C4-2B (cell line): ENCODE data around the gene PAFAH1B2.

Experiments used
- H3K27ac ChIP-seq: fragments of 450-650 bp; 2 replicates; pipeline ENCODE4 v1.5.1; 2017
- CTCF ChIP-seq: fragments of 450-650 bp; conservative IDR thresholded peaks from 2 replicates; pipeline ENCODE4 v1.5.1; 2017; ENCODE audit warnings: mild to moderate bottlenecking
- ZFX ChIP-seq: fragments of 450-650 bp; IDR thresholded peaks from 2 replicates; pipeline ENCODE4 v1.6.1; 2017

The PAFAH1B2 gene

GRCh38 chr11:117219455-117219854, 75.4 kb downstream of the PAFAH1B2 start:
- H3K27ac ChIP-seq = no peak overlapping the region
- no peak for TF ChIP-seq ZFX
- no peak for TF ChIP-seq CTCF

DNA sequence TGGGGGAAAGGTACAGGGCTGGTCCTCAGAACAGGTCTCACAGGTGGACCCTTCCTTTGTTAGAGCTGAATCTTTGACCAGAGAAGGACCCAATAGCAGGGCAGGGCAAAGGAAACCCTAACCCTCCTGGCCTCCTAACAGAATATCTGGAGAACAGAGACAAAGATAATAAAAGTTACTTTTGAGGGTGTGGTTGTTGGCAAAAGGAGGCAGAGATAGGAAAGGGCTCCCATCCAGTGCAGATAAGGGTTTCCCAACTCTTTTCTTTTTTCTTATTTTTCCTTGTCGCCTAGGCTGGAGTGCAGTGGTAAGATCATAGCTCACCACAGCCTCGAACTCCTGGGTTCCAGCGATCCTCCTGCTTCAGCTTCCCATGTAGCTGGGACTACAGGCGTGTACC, 75.9 kb downstream of the PAFAH1B2 start:
- TF ChIP-seq ZFX (no peak), CTCF (no peak)
- H3K27ac ChIP-seq = peak overlapping the region; percentile 91

- peak overlapping the region; percentile 91 for H3K27ac ChIP-seq
- no peak for TF ChIP-seq ZFX
- TF ChIP-seq CTCF = no peak
Measured at GRCh38 chr11:117220568-117220967, 76.5 kb downstream of the PAFAH1B2 start.

GRCh38 chr11:117220999-117221774, 77.1 kb downstream of the PAFAH1B2 start:
- peak overlapping the region; percentile 91 for H3K27ac ChIP-seq
- TF ChIP-seq ZFX = no peak
- TF ChIP-seq CTCF = no peak

GRCh38 chr11:117221775-117222517, 77.9 kb downstream of the PAFAH1B2 start:
- TF ChIP-seq CTCF = peak; percentile 26; the same call in 1 of the 2 replicates
- TF ChIP-seq ZFX = no peak
- peak overlapping the region; percentile 91 for H3K27ac ChIP-seq

- no peak for TF ChIP-seq ZFX
- no peak for TF ChIP-seq CTCF
- H3K27ac ChIP-seq = peak overlapping the region; percentile 91
Measured at GRCh38 chr11:117222991-117223740, 79.1 kb downstream of the PAFAH1B2 start.
